Ecto neural progenitor cell (in vitro differentiated cells): ENCODE measurements around the gene RPS6KA1.

Experiments used
- DNase-seq: peaks from one replicate; pipeline ENCODE4 v3.0.0-alpha.2; 2018; ENCODE audit warnings: low spot score

The RPS6KA1 gene

GRCh38 chr1:26531651-26532131 is 2.1 kb downstream of the RPS6KA1 start:
- no peak for DNase-seq

GRCh38 chr1:26533951-26534509 is 4.5 kb downstream of the RPS6KA1 start:
- DNase-seq: no peak

GRCh38 chr1:26535201-26535600 is 5.6 kb downstream of the RPS6KA1 start:
- no peak for DNase-seq

- DNase-seq: no peak
Observed at GRCh38 chr1:26536081-26536480, 6.5 kb downstream of the RPS6KA1 start.

- no peak for DNase-seq
Observed at GRCh38 chr1:26536521-26536920, 7.0 kb downstream of the RPS6KA1 start.

GRCh38 chr1:26537951-26538352 is 8.4 kb downstream of the RPS6KA1 start:
- DNase-seq: no peak

- peak; percentile 60 for DNase-seq
Observed at GRCh38 chr1:26538480-26539412, 9.2 kb downstream of the RPS6KA1 start.

- DNase-seq: no peak
Observed at GRCh38 chr1:26539722-26540121, 10.2 kb downstream of the RPS6KA1 start.

- no peak for DNase-seq
Observed at GRCh38 chr1:26540351-26540750, 10.8 kb downstream of the RPS6KA1 start.

- DNase-seq: no peak
Observed at GRCh38 chr1:26541431-26541815, 11.9 kb downstream of the RPS6KA1 start.

- peak; percentile 75 for DNase-seq
Observed at GRCh38 chr1:26541816-26542711, 12.5 kb downstream of the RPS6KA1 start.

- no peak for DNase-seq
Observed at GRCh38 chr1:26542771-26543451, 13.3 kb downstream of the RPS6KA1 start.

- no peak for DNase-seq
Observed at GRCh38 chr1:26543462-26543861, 13.9 kb downstream of the RPS6KA1 start.

GRCh38 chr1:26544126-26544525 is 14.6 kb downstream of the RPS6KA1 start:
- no peak for DNase-seq

- DNase-seq: no peak
Observed at GRCh38 chr1:26545969-26546323, 16.4 kb downstream of the RPS6KA1 start.

- DNase-seq: no peak
Observed at GRCh38 chr1:26546375-26546774, 16.8 kb downstream of the RPS6KA1 start.

- no peak for DNase-seq
Observed at GRCh38 chr1:26546819-26547218, 17.3 kb downstream of the RPS6KA1 start.

GRCh38 chr1:26548841-26549240 is 19.3 kb downstream of the RPS6KA1 start:
- no peak for DNase-seq

GRCh38 chr1:26550946-26551345 is 21.4 kb downstream of the RPS6KA1 start:
- DNase-seq: no peak

- DNase-seq: no peak
Observed at GRCh38 chr1:26552720-26553119, 23.2 kb downstream of the RPS6KA1 start.

GRCh38 chr1:26553942-26554682 is 24.6 kb downstream of the RPS6KA1 start:
- DNase-seq: no peak
